ENCODE data around the gene MRC2.

Gene MRC2

DNA sequence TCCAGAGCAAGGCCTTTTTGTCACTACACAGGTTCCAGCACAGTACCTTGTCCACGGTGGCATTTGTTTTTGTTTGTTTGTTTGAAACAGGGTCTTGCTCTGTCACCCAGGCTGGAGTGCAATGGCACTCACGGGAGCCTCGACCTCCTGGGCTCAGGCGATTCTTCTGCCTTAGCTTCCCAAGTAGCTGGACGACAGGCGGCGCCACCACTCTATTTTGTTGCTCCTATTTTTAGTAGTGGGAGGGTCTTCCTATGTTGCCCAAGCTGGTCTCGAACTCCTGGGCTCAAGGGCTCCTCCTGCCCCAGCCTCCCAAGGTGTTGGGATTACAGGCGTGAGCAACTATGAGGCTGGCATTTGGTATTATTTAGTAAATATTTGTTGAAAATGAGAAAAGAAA lies 10.3 kb downstream of the MRC2 start:
- no peak for DNase-seq

DNA sequence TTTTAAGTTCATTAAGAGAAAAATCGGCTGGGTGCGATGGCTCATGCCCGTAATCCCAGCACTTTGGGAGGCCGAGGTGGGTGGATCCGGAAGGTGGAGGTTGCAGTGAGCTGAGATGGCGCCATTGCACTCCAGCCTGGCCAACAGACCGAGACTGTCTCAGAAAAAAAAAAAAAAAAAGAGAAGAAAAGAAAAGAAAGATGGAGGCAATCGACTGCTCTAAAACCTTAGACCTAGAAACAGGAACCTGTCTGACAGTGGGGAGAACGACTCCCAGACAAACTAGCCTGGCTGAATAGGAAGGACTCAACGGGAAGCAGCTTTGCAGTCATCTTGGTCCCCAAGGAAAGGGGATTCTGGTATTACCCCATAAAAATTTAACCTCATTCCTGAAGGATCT lies 13.7 kb downstream of the MRC2 start:
- no peak for DNase-seq

DNA sequence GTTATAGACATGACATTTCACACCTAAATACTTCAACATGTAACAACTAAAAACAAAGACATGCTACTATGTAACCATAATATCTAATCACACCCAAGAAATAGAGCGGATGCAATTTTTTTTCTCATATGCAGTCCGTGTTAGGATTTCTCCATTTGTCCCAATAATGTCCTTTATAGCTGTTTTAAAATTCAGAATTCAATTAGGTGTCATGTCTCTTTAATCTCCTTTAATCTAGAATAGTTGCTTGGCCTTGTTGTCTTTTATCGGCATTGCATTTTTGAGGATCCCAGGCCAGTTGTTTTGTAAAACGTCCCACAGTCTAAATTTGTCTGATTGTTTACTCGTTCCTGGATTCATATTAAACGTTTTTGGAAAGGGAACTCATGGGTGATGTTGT lies 14.5 kb downstream of the MRC2 start:
- no peak for DNase-seq

DNA sequence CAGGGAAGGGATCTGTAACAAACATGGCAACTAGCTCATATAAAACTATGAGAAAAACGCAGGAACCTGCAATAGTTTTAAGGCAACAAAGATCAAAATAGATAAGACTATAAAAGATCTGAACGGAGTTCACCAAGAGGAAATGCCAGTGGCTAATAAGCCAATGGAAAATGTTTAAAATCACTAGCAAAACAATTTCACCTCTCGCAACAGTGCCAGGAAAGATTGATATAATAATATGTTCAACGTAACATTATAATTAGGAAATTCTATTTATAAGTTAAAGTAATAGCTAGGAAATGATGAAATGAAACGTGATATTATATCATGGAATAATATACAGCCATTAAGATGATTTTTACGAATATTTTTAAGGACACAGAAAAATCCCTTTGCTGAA lies 16.0 kb downstream of the MRC2 start:
- no peak for DNase-seq

DNA sequence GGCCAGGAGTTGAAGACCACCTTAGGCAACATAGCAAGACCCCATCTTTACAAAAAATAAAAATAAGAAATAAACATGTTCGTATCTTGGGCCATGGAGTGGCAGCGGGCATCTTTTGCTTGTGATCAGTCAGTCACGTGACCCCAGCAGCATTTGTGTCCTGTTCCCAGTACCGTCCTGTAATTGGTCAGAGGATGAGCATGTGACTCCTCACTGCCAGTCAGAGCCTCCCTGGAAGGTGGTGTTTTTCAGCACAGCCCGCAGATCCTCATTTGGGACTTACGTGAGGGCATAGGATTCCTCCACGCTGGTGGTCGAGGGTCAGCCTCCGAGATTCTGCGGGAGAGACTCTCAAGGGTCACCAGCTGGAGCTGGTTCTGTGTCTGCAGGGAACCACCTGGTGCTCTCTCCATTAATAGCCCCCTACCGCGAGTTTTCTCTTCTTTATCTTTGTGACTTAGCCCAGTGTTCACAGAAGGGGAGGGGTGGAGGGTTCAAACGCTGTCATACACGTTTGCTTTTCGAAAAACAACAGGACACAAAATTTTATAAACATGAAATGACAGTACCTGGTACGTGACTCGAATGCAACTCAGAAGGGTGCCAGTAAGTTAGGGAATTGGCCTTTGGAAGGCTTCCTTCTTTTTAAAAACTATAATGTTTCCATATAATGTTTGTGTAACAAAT lies 17.2 kb downstream of the MRC2 start:
- no peak for DNase-seq

DNA sequence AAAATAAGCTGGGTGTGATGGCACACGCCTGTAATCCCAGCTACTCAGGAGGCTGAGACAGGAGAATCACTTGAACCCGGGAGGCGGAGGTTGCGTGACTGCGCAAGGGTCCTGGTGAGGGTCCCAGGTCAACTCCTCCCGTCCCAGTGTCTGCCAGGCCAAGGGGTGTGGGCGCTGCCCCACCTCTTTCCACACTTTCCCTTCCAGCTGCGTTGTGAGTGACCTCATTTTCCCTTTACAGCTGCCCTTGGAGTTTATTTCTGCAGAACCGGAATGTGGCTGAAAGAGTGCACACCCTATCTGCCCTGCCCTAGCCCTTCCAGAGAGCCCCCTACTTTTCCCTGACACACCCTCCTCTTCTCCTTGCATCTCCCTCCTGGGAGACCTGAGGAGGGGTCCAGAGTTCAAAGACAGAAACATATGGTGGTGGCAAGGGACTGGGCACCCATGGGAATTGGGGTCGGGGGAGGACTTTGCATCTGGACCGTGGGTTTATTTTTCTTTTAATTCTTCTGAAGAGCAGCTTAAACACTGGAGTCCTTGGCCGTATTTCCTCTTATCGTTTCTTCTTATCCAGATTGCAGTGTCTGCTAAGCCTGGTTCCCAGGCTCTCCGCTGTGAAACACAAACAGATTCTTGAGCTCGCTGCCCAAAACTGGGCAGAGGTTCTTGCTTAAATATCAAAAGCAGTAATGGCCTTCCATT lies 20.9 kb downstream of the MRC2 start:
- no peak for DNase-seq

DNA sequence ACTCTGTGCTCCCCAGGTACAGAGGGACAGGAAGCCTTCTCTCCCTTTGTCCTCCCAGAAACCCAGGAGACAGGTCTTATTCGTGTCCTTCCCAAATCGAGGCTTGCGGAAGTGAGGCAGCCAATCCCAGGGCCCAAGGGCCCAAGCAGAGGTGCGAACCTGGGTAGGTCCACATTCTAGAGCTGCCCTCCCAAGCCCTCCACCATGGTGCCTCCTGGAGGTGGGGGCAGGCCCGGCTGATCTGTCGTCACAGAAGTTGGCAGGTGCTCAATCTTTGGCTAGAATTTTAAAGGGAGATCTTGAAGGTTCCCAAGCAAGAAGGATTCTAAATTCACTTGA lies 21.5 kb downstream of the MRC2 start:
- DNase-seq: no peak

DNA sequence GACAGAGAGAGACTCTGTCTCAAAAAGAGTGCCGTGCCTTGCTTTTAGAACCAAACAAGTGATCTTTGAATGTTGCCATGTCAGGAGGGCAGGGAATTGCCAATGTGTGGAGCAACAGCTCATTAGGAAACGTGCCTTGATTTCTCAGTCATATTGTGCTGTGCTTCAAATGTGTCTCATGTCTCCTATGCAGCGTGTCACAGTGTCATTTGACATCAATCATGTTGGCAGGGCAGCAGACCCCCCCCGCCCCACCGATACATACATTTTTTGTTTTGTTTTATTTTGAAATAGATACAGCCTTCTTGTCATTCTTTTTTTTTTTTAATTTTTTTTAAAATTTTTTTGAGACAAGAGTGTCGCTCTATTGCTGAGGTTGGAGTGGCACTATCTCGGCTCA lies 22.1 kb downstream of the MRC2 start:
- DNase-seq: no peak

DNA sequence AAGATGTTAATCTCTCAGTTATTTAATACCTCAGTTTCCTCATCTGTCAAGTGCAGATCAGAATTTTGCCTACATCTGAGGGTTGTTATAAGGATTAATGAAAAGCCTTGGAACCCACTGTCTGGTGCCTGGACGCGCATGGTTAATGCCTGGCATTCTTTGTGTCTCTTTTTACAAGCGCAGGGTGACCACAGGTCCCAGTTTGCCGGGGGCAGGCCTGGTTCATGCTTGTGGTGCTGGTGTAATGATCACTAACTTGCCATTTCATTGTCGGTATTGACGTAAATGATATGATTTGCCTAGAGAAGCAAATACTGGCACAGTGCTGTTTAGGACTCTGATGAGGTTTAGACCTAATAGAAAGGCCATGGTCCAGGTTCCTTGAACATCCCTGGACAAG lies 23.1 kb downstream of the MRC2 start:
- no peak for DNase-seq

DNA sequence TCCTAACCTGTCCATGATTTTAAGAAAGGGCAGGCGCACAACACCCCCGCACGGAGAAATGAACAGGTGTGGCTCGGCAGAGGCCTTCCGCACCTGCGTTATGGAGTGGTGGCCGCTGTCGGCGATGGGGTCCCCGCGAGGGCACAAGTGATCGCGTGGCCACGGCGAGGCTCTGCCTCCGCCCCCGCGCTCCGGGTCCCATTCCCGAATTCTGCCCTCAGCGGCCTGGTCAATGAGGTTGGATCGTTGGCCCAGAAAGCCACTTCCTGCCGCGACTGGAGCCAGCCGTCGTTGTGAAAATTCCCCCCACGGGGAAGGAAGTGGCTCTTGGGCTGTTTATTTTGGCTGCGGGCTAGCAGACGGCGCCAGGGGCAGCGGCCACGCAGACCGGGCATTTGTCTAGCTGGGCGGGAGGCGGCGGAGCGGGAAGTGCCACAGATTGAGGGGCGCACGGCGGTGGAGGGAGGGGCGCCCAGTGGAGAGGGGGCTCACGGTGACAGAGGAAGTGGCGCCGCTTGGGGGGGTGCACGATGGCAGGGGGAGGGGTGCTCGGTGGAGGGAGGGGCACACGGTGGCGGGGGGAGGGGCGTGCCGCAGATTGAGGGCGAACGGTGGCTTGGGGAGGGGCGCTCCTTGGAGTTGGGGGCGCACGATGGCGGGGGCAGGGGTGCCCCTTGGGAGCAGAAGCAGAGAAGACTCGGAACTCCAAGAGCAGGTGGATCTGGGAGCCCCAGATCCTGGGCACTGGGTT lies 25.0 kb downstream of the MRC2 start:
- peak; percentile 73 for DNase-seq

DNA sequence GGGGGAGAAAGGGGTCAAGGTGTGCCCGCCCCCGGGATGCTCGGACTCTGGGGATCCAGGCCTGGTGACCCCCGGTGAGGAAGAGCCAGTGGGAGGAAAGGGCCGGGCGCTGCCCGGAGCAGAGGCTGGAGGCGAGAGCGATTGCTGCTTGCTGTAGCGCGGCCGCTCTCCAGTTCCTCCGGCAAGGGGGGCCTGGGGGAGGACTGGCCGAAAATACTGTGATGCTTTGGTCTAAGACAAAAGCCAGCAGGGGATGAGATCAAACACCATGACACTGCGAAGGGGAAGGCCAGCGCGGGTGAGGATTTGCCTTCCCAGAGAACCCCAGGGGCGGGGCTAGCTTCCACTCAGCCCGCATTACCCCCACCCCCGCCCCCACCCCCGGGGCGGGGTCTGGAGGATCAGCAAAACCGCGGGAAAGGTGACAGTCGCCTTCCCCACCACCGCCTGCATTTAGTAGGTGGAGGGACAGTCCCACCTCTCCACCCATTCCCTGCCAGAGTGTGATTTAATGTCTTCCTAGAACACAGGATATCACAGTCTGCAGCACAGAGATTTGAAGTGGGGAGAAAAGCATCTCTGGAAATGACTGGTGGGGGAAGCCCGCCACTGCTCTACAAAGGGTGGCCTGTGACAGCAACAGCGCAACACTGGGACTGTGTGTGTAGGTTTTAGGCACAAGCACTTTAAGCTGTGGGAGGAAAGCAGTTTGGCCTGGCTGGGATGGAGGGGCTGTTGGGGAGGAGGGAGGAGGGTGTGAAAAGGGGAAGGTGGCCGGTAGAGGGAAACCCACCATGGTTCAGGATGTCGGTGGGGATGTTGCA lies 25.7 kb downstream of the MRC2 start:
- DNase-seq: peak; percentile 59

DNA sequence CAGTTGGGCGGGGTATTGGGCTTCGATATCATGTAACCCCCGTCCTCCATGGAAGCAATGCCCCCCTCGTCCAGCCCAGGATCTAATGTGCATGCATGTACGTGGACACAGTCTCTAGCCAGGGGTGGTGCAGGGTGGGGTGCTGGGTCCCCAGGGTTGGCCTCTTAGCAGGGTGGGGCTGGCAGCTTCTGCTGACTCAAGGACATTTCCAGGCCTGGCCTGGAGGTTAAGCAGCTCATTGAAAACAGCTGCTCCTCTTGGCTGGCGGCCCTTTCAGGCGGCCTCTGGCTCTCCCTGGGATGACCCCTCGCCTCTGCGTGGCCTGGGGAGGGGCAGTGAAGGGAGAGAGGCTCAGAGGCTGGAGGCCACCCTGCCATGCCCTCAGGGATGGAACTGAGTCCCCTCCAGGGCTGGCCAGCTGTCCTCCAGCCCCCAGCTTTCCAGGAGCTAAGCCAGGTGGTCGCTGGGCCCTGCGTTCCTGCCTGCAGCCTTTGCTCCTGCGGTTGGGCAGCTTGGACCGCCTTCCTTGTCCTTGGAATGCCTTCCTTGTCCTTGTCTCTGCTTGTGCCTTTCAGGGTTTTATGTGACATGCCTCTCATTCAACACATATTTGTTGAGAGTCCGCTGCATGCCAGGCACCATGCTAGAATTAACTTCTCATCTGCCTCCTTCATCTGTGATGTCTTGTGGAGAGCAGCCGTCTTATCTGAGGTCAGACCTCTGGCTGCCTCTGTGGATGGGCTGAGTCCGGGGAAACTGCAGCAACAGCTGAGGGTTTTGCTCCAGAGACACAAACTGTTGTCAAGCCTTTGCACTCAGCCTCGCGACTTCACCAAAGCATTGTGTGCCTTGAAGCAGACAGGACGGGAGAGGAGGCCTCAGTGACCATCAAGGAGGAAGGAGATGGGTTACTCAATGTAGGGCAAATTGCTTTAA lies 26.6 kb downstream of the MRC2 start:
- DNase-seq: no peak

DNA sequence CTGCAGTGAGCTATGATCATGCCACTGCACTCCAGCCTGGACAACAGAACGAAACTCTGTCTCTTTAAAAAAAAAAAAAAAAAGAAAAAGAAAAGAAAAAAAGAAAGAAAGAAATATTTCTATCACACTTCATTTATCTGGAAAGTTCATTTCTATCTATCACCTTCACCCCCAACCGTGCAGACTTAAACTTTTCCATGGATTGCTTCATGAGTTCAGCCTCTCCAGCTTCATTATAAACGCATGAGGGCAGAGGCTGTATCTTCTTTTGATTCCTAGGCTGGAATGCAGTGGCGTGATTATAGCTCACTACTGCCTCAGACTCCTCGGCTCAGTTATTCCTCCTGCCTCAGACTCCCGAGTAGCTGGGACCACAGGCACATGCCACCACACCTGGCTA lies 28.2 kb downstream of the MRC2 start:
- DNase-seq: no peak

DNA sequence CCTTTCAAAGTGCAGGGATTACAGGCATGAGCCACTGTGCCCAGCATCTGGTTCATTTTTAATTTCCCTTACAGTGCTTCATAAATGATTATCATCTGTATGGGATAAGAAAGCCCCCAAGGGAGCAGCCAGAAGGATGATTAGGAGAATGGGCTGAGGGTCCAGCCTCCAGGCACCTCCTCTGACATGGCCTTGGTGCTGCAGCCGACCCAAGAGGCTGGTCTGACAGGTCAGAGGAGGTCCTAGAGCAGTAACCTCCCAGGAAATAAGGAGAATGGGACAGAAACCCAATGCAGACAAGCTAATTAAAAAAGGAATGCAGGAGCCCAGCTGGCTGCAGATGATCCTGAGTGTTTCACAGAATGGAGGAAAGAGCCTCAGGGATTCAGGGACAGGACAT lies 29.0 kb downstream of the MRC2 start:
- no peak for DNase-seq

DNA sequence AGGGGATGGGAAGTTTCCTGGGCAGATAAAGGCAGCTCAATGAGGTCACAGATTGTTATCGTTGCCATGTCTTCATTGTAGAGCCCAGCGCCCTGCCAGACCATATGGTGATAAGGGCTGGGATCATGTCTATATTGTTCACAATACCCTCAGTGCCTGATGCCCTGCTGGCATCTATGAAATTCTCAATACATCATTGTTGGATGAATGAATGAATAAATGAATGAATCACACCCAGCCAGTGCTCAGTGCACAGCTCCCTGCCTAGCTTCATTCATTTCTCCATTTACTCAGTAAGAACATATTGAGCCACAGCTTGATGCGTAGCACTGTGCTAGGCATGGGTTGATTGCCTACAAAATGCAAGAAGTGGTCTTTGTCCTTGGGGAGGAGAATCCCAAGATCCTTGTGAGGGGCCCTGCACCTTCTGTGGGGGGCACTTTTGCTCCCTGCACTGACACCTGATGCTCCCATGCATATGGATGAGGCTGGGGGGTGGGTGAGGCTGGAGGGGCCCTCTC lies 29.7 kb downstream of the MRC2 start:
- DNase-seq: no peak

DNA sequence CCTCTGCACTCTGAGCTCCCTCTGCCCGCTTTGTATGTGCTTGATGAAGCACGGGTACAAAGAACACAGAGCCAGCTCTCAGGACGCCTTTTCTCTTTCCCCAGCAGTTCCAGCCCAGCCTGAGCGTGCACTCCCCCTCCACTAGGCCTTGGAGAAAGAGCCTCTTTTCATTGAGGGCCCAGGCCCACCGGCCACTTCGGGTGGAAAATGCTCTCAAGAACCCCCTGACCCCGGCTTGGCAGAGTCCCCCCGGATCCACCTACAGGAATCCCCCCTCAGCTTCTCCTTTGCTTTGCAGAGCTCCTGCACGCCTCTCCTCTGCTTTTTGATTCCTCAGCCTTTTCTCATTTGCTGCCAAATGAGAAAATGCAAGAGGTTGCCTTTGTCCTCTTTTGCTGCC lies 30.2 kb downstream of the MRC2 start:
- DNase-seq: no peak

DNA sequence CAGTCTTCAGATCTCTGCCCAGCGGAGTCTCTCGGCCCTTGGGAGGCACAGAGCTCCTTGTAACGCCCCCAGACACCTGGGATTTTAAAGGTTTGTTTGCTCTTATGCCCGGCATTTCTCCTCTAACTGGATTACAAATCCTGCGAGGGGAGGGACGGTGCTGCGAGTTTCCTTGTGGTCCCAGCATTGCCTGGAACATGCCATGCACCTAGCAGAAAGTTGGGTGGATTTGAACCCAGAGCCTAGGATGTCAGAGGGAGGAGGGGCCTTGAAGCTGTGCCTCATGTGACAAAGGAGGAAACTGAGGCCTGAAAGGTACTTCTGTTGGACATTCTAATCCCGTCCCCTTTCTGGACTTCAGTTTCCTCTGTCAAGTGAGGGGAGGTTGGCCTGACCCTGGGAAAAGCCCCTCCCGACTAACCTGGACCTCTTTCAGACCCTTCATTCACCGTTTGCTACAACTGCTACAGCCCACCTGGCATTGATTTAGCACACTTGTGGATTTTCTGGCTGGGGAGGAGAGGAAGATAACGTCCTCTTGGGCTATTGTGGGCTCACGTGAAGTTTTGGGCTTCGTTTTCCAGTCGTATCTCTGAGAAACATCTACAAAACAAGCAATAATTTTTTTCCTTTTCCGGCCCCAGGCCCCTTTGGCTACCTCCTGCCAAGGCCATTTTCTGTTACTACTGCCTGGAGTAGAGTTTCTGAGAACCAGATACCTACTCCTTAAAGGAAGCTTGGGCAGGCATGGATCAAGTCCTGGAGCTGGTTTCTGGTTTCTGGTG lies 30.9 kb downstream of the MRC2 start:
- DNase-seq: no peak

DNA sequence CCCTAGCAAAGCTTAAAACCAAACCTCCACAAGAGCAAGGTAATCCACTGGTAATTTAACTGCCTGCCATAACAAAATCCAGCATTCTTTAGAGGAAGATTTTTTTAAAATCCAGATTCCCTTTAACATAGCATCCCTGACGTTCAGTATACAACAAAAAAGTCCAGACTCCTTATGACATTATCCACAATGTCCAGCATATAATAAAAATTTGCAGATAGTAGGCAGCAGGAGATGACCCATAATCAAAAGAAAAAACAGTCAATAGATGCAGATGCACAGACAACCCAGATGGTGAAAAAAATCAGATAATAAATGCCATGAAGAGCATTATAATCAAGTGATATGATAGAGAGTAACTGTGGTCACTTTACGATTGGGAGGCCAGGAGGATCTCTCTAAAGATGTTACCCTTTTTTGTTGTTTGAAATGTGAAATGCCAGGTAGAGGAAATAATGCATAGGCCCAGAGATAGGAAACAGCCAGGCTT lies 33.2 kb downstream of the MRC2 start:
- no peak for DNase-seq

DNA sequence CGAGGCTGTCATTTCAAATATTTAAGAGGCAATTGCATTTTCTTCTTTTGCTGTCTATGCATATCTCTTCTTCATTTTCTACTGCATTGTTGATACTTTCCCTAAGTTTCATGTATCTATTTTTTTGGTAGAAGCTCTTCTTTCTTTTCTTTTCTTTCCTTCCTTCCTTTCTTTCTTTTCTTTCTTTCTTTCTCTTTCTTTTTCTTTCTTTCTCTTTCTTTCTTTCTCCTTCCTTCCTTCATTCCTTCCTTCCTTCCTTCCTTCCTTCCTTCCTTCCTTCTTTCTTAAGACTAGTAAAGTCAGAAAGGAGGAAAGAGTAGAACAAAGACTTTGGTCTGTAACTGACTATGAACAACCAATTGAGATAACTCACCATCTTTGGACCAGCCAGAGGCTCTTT lies 33.9 kb downstream of the MRC2 start:
- DNase-seq: no peak

DNA sequence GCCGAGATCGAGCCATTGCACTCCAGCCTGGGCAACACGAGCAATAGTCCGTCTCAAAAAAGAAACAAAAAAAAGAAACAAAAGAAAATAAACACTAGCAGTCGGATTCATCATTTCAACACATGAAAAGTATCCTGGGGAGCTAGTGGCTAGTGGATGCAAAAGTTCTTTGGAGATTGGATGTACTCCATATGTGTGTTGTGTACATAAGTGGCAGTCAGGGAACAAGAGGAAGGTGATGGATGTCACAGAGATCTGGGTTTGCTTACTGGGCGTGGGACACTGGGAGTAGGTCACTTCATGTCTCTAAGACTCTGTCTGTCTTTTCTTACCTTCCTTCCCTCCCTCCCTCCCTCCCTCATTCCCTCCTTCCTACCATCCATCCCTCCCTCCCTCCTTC lies 35.4 kb downstream of the MRC2 start:
- DNase-seq: no peak

DNA sequence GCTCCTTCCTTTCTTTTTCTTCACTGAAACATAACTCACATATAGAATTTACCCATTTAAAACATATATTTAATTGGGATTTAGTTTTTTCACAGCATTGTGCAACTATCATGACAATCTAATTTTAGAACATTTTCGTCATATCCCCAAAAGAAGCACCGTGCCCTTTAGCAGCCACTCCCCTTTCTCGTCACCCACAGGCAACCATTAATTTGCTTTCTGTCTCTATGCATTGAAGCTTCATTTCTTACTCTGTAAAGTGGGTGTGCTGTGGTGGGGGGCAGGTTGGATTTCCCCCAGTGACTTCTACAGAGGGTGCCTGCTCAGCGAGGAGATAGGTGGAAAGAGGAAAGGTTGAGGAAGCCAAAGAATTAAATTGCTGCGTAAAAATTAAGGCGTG lies 35.8 kb downstream of the MRC2 start:
- DNase-seq: peak; percentile 11
